HepG2 (cell line): ENCODE results near the gene GATAD2B. TPM values are rescaled to one million over a fixed set of nuclear protein-coding genes. Genes with fewer than 3 reads are reported as not detected.

Experiments
- AKAP8 ChIP-seq: sonication (generic); formaldehyde crosslinking; IDR thresholded peaks from 2 replicates; pipeline ENCODE4 v1.5.1; 2020; ENCODE audit warnings: mild to moderate bottlenecking, missing genetic modification reagents
- ARNTL ChIP-seq: sonication (generic); formaldehyde crosslinking; IDR thresholded peaks from 2 replicates; pipeline ENCODE4 v1.4.0; 2020; ENCODE audit warnings: mild to moderate bottlenecking, missing genetic modification reagents
- ATF6 ChIP-seq: sonication (generic); formaldehyde crosslinking; conservative IDR thresholded peaks from 2 replicates; pipeline ENCODE4 v1.4.0; 2020; ENCODE audit warnings: missing genetic modification reagents
- CREB1 ChIP-seq, 2 experiments: fragments of 450-650 bp in 1 of 2; IDR thresholded peaks; 2 replicates each; pipeline ENCODE4 v1.6.1; 2016 to 2017; ENCODE audit warnings: control low read depth in 1 of 2, mild to moderate bottlenecking in 1 of 2, missing compliant biosample characterization in 1 of 2, missing genetic modification characterization in 1 of 2
- DMTF1 ChIP-seq: sonication (generic); formaldehyde crosslinking; IDR thresholded peaks from 2 replicates; pipeline ENCODE4 v1.4.0; 2020; ENCODE audit warnings: mild to moderate bottlenecking, missing genetic modification reagents
- HDAC2 ChIP-seq: sonication (generic); formaldehyde crosslinking; IDR thresholded peaks from 2 replicates; pipeline ENCODE4 v1.4.0; 2020; ENCODE audit warnings: missing genetic modification reagents
- HOXA5 ChIP-seq: sonication (generic); formaldehyde crosslinking; IDR thresholded peaks from 2 replicates; pipeline ENCODE4 v1.4.0; 2020; ENCODE audit warnings: missing genetic modification reagents
- MXI1 ChIP-seq: IDR thresholded peaks from 3 replicates; pipeline ENCODE4 v1.6.1; 2012; ENCODE audit warnings: low read depth, low read length, inconsistent platforms, borderline replicate concordance
- MZF1 ChIP-seq: sonication (generic); formaldehyde crosslinking; IDR thresholded peaks from 2 replicates; pipeline ENCODE4 v1.8.1; 2023; ENCODE audit warnings: mild to moderate bottlenecking, missing genetic modification reagents, borderline replicate concordance
- RBM22 ChIP-seq: fragments of 200-400 bp; formaldehyde crosslinking; optimal IDR thresholded peaks from 2 replicates; pipeline ENCODE3; 2017; ENCODE audit warnings: mild to moderate bottlenecking, low read length, moderate library complexity
- SKI ChIP-seq: fragments of 450-650 bp; IDR thresholded peaks from one replicate; pipeline ENCODE4 v1.6.1; 2018; ENCODE audit warnings: mild to moderate bottlenecking; ENCODE audit not compliant: partially characterized antibody
- SNAPC5 ChIP-seq: sonication (generic); formaldehyde crosslinking; IDR thresholded peaks from 2 replicates; pipeline ENCODE4 v1.8.1; 2023; ENCODE audit warnings: mild to moderate bottlenecking, missing genetic modification reagents, borderline replicate concordance
- SNRNP70 ChIP-seq: fragments of 200-400 bp; formaldehyde crosslinking; IDR thresholded peaks from 2 replicates; pipeline ENCODE4 v1.6.1; 2017; ENCODE audit warnings: mild to moderate bottlenecking, low read depth, low read length, moderate library complexity
- STAT5B ChIP-seq: sonication (generic); formaldehyde crosslinking; IDR thresholded peaks from 2 replicates; pipeline ENCODE4 v1.4.0; 2020; ENCODE audit warnings: missing genetic modification reagents
- THAP11 ChIP-seq: IDR thresholded peaks from 2 replicates; pipeline ENCODE4 v1.6.1; 2016; ENCODE audit warnings: missing biosample characterization, missing genetic modification reagents
- TP53 ChIP-seq: sonication (generic); formaldehyde crosslinking; conservative IDR thresholded peaks from 2 replicates; pipeline ENCODE4 v1.4.0; 2020; ENCODE audit warnings: missing genetic modification reagents
- ZNF629 ChIP-seq: sonication (generic); formaldehyde crosslinking; conservative IDR thresholded peaks from 2 replicates; pipeline ENCODE4 v1.5.0; 2020; ENCODE audit warnings: missing genetic modification reagents
- ZNF670 ChIP-seq: sonication (generic); formaldehyde crosslinking; IDR thresholded peaks from 2 replicates; pipeline ENCODE4 v1.8.0; 2022; ENCODE audit warnings: mild to moderate bottlenecking, missing genetic modification reagents, borderline replicate concordance
- ZNF724P ChIP-seq: sonication (generic); formaldehyde crosslinking; IDR thresholded peaks from 2 replicates; pipeline ENCODE4 v1.8.0; 2022; ENCODE audit warnings: missing genetic modification reagents, borderline replicate concordance
- ZNF761 ChIP-seq: sonication (generic); formaldehyde crosslinking; conservative IDR thresholded peaks from 2 replicates; pipeline ENCODE4 v1.4.0; 2020; ENCODE audit warnings: mild to moderate bottlenecking, missing genetic modification reagents
- ZNF891 ChIP-seq: sonication (generic); formaldehyde crosslinking; IDR thresholded peaks from 2 replicates; pipeline ENCODE4 v1.5.0; 2020; ENCODE audit warnings: mild to moderate bottlenecking, missing genetic modification reagents
- ZSCAN12 ChIP-seq: sonication (generic); formaldehyde crosslinking; IDR thresholded peaks from 2 replicates; pipeline ENCODE4 v1.9.0; 2021; ENCODE audit warnings: mild to moderate bottlenecking, missing genetic modification reagents
- polyA plus RNA-seq, 8 experiments: library from polyadenylated mRNA; depleted of rRNA in 3 of 8; stranded (reverse) in 7 of 8; unstranded in 1 of 8; fragments of >200 nt; fragmentation: Illumina TruSeq in 4 of 8; extraction: Trizol in 4 of 8; gene quantifications; 2 replicates each; pipeline versions ENCODE4 v1.2.1 to v1.2.3, GENCODE V29; 2011 to 2016; ENCODE audit warnings: low read depth in 4 of 8, missing spikeins in 1 of 8, mixed read lengths in 1 of 8; ENCODE audit not compliant: insufficient read depth in 1 of 8
- total RNA-seq, 5 experiments: library from RNA; depleted of rRNA; stranded (reverse); fragments of >200 nt; fragmentation: Illumina TruSeq; extraction: Trizol; gene quantifications; 2 replicates each; pipeline ENCODE4 v1.2.3, GENCODE V29; 2016; ENCODE audit warnings: low read depth in 1 of 5
- TF ChIP-seq, protein P1 (sequence below): IDR thresholded peaks from 2 replicates; pipeline ENCODE4 v1.6.1; 2016
- TF ChIP-seq, protein P2 (sequence below): sonication (generic); formaldehyde crosslinking; IDR thresholded peaks from 2 replicates; pipeline ENCODE4 v1.8.0; 2022; ENCODE audit warnings: mild to moderate bottlenecking, missing genetic modification reagents

The GATAD2B gene
- total and polyA plus RNA-seq, 2 of the 13 experiments (the other 11 are each of a cell fraction or from before 2014, with no cell fraction given), result 3.2 to 5.2 TPM

- TF ChIP-seq RBM22, result no peak
- no peak for TF ChIP-seq ZSCAN12
- peak; percentile 51; the same call in 1 of the 2 replicates for TF ChIP-seq ZNF761
- no peak for TF ChIP-seq ZNF891
- no peak; the same call in 2 of the 3 replicates for TF ChIP-seq MXI1
- TF ChIP-seq HOXA5 (CRISPR knock-in tag), result peak; percentile 14; the same call in 1 of the 2 replicates
- TF ChIP-seq MZF1 (CRISPR knock-in tag), result peak; percentile 85; the same call in 1 of the 2 replicates
- TF ChIP-seq ZNF629 (CRISPR knock-in tag), result no peak
- TF ChIP-seq, protein P1, sequence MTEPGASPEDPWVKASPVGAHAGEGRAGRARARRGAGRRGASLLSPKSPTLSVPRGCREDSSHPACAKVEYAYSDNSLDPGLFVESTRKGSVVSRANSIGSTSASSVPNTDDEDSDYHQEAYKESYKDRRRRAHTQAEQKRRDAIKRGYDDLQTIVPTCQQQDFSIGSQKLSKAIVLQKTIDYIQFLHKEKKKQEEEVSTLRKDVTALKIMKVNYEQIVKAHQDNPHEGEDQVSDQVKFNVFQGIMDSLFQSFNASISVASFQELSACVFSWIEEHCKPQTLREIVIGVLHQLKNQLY (CRISPR knock-in tag), result no peak
- TF ChIP-seq ATF6 (CRISPR knock-in tag), result 0 out of 2 replicates have a peak, but pooled peaks have one; percentile 37
- TF ChIP-seq THAP11, result peak; percentile 13; the same call in 1 of the 2 replicates
- 0 out of 2 replicates have a peak, but pooled peaks have one; percentile 45 for TF ChIP-seq ZNF724P (CRISPR knock-in tag)
- no peak; the same call in 1 of the 2 replicates for TF ChIP-seq AKAP8
- no peak for TF ChIP-seq SKI
- no peak for TF ChIP-seq SNAPC5 (CRISPR knock-in tag)
- no peak for TF ChIP-seq STAT5B (CRISPR knock-in tag)
- TF ChIP-seq SNRNP70, result no peak
- TF ChIP-seq DMTF1 (CRISPR knock-in tag), result no peak
- TF ChIP-seq TP53, result no peak
- no peak for TF ChIP-seq ARNTL (CRISPR knock-in tag)
- no peak for TF ChIP-seq ZNF670 (CRISPR knock-in tag)
- TF ChIP-seq HDAC2, result peak; percentile 29; the same call in 1 of the 2 replicates
- TF ChIP-seq, protein P2, sequence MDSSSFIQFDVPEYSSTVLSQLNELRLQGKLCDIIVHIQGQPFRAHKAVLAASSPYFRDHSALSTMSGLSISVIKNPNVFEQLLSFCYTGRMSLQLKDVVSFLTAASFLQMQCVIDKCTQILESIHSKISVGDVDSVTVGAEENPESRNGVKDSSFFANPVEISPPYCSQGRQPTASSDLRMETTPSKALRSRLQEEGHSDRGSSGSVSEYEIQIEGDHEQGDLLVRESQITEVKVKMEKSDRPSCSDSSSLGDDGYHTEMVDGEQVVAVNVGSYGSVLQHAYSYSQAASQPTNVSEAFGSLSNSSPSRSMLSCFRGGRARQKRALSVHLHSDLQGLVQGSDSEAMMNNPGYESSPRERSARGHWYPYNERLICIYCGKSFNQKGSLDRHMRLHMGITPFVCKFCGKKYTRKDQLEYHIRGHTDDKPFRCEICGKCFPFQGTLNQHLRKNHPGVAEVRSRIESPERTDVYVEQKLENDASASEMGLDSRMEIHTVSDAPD (CRISPR knock-in tag), result no peak
- TF ChIP-seq CREB1 (IDR thresholded peaks at IDR 0.05), result no peak
- TF ChIP-seq CREB1 (CRISPR knock-in tag; IDR thresholded peaks at IDR 0.05), result no peak
Measured at GRCh38 chr1:153775458-153776327, 147.1 kb downstream of the GATAD2B start (continued).
